Erythroblast (primary cell): ENCODE data around the gene WRAP53.

Experiments
- GATA1 ChIP-seq: IDR thresholded peaks from 2 replicates; pipeline ENCODE4 v1.6.1; 2011; ENCODE audit warnings: low read depth, mild to moderate bottlenecking, control low read depth, low read length, moderate library complexity
- POLR2A ChIP-seq: IDR thresholded peaks from 2 replicates; pipeline ENCODE4 v1.6.1; 2011; ENCODE audit warnings: mild to moderate bottlenecking, low read length

DNA sequence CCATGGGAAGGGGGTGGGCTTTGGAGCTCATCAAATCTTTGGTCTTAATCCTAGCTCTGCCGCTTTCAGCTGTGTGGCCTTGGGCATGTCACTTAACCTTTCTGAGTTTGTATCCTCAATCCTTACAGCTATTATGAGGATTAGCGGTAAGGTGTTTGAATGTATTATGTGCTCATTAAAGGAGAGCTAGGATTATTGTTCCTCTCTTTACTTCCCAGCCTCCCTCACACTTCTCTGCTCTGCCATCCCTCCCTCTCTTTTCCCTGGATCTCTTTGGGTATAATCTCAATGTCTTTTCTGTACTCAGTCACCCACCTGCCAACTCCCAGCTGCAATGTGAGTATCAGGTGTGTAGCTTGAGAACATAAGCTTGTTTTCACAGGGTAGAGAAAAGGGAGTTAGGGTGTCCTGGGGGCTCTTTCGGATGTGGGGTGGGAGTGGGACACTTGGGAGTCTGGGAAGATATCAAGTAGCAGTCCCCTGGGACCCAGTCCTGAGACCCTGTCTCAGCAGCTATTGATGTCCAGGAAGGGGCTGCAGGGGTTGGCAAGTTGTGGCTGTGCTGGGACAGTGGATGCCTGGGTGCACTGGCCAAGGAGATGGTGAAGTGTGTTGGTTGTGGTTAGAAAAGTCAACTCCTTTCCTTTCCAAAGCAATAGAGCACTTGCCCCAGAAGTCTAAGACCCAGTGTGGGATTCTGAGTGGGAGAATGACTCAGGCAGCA is 18.5 kb downstream of the WRAP53 start:
- no peak for TF ChIP-seq POLR2A
- no peak for TF ChIP-seq GATA1
